ENCODE data around the gene ARG2. TPM values are rescaled to one million over a fixed set of nuclear protein-coding genes. Genes with fewer than 3 reads are reported as not detected.
A peak's percentile ranks its signal among the peaks of the same experiment; 100 is the strongest.

ARG2 gene
- total RNA-seq, 2 experiments from 2014 or later, result 3.7 to 3.9 TPM

- Mint-ChIP-seq H3K36me3 (ENCODE audit: low read depth) (peaks cover 91% of the 10 kb centered on the region), H3K4me1 (ENCODE audit: low read depth) (no peaks in the 10 kb centered on the region), H3K27me3 (no peaks in the 10 kb centered on the region), H3K27ac (no peak overlapping the region), H3K4me3 (no peak overlapping the region), H3K9me3 (no peaks in the 10 kb centered on the region)
- no peaks in the 10 kb centered on the region for H3K27me3 ChIP-seq (ENCODE audit: control insufficient read depth in 1 of 2, insufficient read depth in 2 of 2, low read length in 2 of 2)
- DNase-seq (no peak), ATAC-seq (ENCODE audit: poor library complexity) (no peak)
- peaks cover 89% of the 10 kb centered on the region for H3K36me3 ChIP-seq (ENCODE audit: insufficient read depth, low read length)
- no peaks in the 10 kb centered on the region for H3K4me1 ChIP-seq (ENCODE audit: insufficient read depth, low read length)
- H3K9me3 ChIP-seq (ENCODE audit: control insufficient read depth in 1 of 2, insufficient read depth in 1 of 2, low read length in 2 of 2), result no peaks in the 10 kb centered on the region
- intact Hi-C loops (cut with DNase I, micrococcal nuclease), result no loop called here
- POLR2A ChIA-PET, result no interaction called here
- no peak overlapping the region for H3K27ac ChIP-seq (ENCODE audit: low read depth in 1 of 2, low read length in 2 of 2)
- CTCF ChIA-PET, result no interaction called here
- no peak for TF ChIP-seq CTCF (IDR thresholded peaks at IDR 0.05)
- no peak overlapping the region for H3K4me3 ChIP-seq (ENCODE audit: low read length)
Measured at GRCh38 chr14:67653651-67654280, 34.0 kb downstream of the ARG2 start.

DNA sequence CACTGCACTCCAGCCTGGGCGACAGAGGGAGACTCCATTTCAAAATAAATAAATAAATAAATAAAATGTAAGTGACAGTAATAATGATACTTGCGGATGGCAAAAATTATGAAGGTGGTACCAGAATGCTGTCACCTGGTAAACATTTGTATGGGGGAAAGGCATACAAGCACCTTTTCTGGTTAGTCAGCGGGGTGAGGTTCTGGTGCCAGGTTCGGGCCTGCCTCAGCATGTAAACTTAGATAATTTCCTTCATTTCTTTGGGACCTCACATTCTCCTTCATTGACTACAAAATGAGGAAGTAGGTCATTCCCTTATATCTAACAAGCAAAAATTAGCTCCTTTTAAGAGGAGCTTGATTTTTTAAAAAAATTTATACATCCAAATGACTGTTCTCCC lies 43.9 kb downstream of the ARG2 start:
- H3K4me3 ChIP-seq (ENCODE audit: low read length), result no peak overlapping the region
- no peaks in the 10 kb centered on the region for H3K27me3 Mint-ChIP-seq
- no peak for DNase-seq
- no peak overlapping the region for H3K27ac Mint-ChIP-seq
- no peaks in the 10 kb centered on the region for H3K9me3 Mint-ChIP-seq
- ATAC-seq (ENCODE audit: poor library complexity), result no peak
- intact Hi-C loops (cut with DNase I, micrococcal nuclease), result no loop called here
- peaks cover 29% of the 10 kb centered on the region for H3K36me3 Mint-ChIP-seq (ENCODE audit: low read depth)
- no peaks in the 10 kb centered on the region for H3K9me3 ChIP-seq (ENCODE audit: control insufficient read depth in 1 of 2, insufficient read depth in 1 of 2, low read length in 2 of 2)
- H3K36me3 ChIP-seq (ENCODE audit: insufficient read depth, low read length), result peaks cover 19% of the 10 kb centered on the region
- no peak overlapping the region for H3K27ac ChIP-seq (ENCODE audit: low read depth in 1 of 2, low read length in 2 of 2)
- H3K4me3 Mint-ChIP-seq, result no peak overlapping the region
- peaks cover 34% of the 10 kb centered on the region for H3K4me1 Mint-ChIP-seq (ENCODE audit: low read depth)
- no peaks in the 10 kb centered on the region for H3K27me3 ChIP-seq (ENCODE audit: control insufficient read depth in 1 of 2, insufficient read depth in 2 of 2, low read length in 2 of 2)
- peaks cover 11% of the 10 kb centered on the region for H3K4me1 ChIP-seq (ENCODE audit: insufficient read depth, low read length)
- TF ChIP-seq CTCF (IDR thresholded peaks at IDR 0.05), result no peak
- POLR2A ChIA-PET, result interaction anchor here (0.8 kb wide), 1 partner anchor 10 kb away, joined by 3 read pairs; no protein-coding TSS in a partner anchor
- CTCF ChIA-PET, result interaction anchor here (1.3 kb wide), 1 partner anchor 41 kb away, joined by 3 read pairs; no protein-coding TSS in a partner anchor

DNA sequence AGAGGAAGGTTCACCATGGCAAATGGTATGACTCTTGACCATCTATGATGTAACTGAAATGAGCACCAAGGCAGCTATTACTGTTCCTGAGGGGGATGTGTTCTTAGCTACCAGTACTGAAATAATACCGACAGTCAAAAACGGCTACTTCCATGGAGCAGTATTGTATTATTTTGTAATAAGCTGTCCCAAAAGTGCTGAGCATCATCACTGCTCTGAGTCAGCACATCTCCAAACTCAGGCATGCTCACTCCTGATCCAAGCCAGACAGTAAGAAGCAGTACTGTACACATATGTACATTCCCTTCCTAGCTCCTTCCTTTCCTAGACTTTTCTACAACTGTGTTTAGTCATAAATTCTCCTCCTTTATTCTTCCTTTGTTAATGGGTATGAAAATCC lies 46.1 kb downstream of the ARG2 start:
- intact Hi-C loops (cut with DNase I, micrococcal nuclease), result loop anchor here (2.0 to 5.0 kb wide), 6 partner anchors 36 to 239 kb away; partner anchors contain the start of genes ARG2 (in 1 of the 2), PIGH (in 1 of the 2) and RDH12 (in 1 of the 2)
- no peak overlapping the region for H3K4me3 Mint-ChIP-seq

More for the DNA sequence above, 46.1 kb downstream of the ARG2 start:
- ChIA-PET POLR2A (no interaction called here), CTCF (interaction anchor here (0.6 to 1.2 kb wide), 4 partner anchors 8 to 82 kb away, joined by 3 to 6 read pairs (median 3); partner anchors contain the start of genes ARG2 and PIGH)
- H3K27me3 Mint-ChIP-seq, result no peaks in the 10 kb centered on the region
- no peak overlapping the region for H3K27ac ChIP-seq (ENCODE audit: low read depth in 1 of 2, low read length in 2 of 2)
- H3K4me1 ChIP-seq (ENCODE audit: insufficient read depth, low read length), result peaks cover 15% of the 10 kb centered on the region
- peaks cover 1% of the 10 kb centered on the region for H3K36me3 ChIP-seq (ENCODE audit: insufficient read depth, low read length)
- peaks cover 55% of the 10 kb centered on the region for H3K4me1 Mint-ChIP-seq (ENCODE audit: low read depth)
- no peaks in the 10 kb centered on the region for H3K9me3 ChIP-seq (ENCODE audit: control insufficient read depth in 1 of 2, insufficient read depth in 1 of 2, low read length in 2 of 2)
- H3K4me3 ChIP-seq (ENCODE audit: low read length), result no peak overlapping the region
- DNase-seq (no peak), ATAC-seq (ENCODE audit: poor library complexity) (no peak)
- no peaks in the 10 kb centered on the region for H3K27me3 ChIP-seq (ENCODE audit: control insufficient read depth in 1 of 2, insufficient read depth in 2 of 2, low read length in 2 of 2)
- no peak for TF ChIP-seq CTCF (IDR thresholded peaks at IDR 0.05)
- H3K27ac Mint-ChIP-seq, result peak overlapping the region; percentile 54
- no peaks in the 10 kb centered on the region for H3K9me3 Mint-ChIP-seq
- peaks cover 9% of the 10 kb centered on the region for H3K36me3 Mint-ChIP-seq (ENCODE audit: low read depth)

Data from CD4-positive, alpha-beta T cell (primary cell).